ENCODE measurements around the gene OR2V1. TPM values are rescaled to one million over a fixed set of nuclear protein-coding genes. Genes with fewer than 3 reads are reported as not detected.

The OR2V1 gene
- total and polyA plus RNA-seq, 2 of the 13 experiments (the other 11 are each of a cell fraction or from before 2014, with no cell fraction given) = not detected

- TF ChIP-seq, protein P1, sequence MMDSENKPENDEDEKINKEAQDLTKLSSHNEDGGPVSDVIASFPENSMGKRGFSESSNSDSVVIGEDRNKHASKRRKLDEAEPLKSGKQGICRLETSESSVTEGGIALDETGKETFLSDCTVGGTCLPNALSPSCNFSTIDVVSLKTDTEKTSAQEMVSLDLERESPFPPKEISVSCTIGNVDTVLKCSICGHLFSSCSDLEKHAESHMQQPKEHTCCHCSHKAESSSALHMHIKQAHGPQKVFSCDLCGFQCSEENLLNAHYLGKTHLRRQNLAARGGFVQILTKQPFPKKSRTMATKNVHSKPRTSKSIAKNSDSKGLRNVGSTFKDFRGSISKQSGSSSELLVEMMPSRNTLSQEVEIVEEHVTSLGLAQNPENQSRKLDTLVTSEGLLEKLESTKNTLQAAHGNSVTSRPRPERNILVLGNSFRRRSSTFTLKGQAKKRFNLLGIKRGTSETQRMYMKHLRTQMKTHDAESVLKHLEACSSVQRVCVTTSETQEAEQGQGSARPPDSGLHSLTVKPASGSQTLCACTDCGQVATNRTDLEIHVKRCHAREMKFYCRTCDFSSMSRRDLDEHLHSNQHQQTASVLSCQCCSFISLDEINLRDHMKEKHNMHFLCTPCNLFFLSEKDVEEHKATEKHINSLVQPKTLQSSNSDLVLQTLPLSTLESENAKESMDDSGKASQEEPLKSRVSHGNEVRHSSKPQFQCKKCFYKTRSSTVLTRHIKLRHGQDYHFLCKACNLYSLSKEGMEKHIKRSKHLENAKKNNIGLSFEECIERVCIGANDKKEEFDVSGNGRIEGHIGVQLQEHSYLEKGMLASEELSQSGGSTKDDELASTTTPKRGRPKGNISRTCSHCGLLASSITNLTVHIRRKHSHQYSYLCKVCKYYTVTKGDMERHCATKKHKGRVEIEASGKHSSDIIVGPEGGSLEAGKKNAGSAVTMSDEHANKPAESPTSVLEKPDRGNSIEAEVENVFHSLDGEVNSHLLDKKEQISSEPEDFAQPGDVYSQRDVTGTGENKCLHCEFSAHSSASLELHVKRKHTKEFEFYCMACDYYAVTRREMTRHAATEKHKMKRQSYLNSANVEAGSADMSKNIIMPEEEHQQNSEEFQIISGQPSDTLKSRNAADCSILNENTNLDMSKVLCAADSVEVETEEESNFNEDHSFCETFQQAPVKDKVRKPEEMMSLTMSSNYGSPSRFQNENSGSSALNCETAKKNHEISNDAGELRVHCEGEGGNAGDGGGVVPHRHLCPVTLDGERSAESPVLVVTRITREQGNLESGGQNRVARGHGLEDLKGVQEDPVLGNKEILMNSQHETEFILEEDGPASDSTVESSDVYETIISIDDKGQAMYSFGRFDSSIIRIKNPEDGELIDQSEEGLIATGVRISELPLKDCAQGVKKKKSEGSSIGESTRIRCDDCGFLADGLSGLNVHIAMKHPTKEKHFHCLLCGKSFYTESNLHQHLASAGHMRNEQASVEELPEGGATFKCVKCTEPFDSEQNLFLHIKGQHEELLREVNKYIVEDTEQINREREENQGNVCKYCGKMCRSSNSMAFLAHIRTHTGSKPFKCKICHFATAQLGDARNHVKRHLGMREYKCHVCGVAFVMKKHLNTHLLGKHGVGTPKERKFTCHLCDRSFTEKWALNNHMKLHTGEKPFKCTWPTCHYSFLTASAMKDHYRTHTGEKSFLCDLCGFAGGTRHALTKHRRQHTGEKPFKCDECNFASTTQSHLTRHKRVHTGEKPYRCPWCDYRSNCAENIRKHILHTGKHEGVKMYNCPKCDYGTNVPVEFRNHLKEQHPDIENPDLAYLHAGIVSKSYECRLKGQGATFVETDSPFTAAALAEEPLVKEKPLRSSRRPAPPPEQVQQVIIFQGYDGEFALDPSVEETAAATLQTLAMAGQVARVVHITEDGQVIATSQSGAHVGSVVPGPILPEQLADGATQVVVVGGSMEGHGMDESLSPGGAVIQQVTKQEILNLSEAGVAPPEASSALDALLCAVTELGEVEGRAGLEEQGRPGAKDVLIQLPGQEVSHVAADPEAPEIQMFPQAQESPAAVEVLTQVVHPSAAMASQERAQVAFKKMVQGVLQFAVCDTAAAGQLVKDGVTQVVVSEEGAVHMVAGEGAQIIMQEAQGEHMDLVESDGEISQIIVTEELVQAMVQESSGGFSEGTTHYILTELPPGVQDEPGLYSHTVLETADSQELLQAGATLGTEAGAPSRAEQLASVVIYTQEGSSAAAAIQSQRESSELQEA (CRISPR knock-in tag; IDR thresholded peaks at IDR 0.05; ENCODE audit: not compliant biosample characterization) = no peak
- TF ChIP-seq HNRNPUL1 (IDR thresholded peaks at IDR 0.05; ENCODE audit: low read depth, low read length) = no peak
- no peak for TF ChIP-seq ARNT (IDR thresholded peaks at IDR 0.05)
These were observed 40.8 kb upstream of the OR2V1 start (continued) for GRCh38 chr5:181171782-181172181.

GRCh38 chr5:181170996-181171395, 40.0 kb upstream of the OR2V1 start:
- ChIA-PET POLR2A (interaction anchor here (1.0 to 1.2 kb wide), 2 partner anchors 13 to 53 kb away, joined by 3 to 4 read pairs; no protein-coding TSS in a partner anchor), CTCF (ENCODE audit: low intra/inter-chr PET ratio, low total read pairs) (no interaction called here)
- ATAC-seq (no peak), DNase-seq (ENCODE audit: low spot score) (no peak), FAIRE-seq (no peak)
- Histone ChIP-seq H3K4me2 (ENCODE audit: low read depth, low read length) (peak overlapping the region; percentile 96), H3K27me3 (ENCODE audit: control insufficient read depth in 1 of 2, insufficient read depth in 2 of 2, low read length in 2 of 2) (peaks cover 0 to 12% of the 10 kb centered on the region in 2 experiments; a peak in 1 of 5 replicates), H3K4me3 (replicated peaks in 1 of 3; ENCODE audit: insufficient read depth in 1 of 3, low read depth in 2 of 3, low read length in 3 of 3) (peak overlapping the region in 1 of 3 experiments; percentile 9; a peak in 1 of 6 replicates), H3K27ac (ENCODE audit: extremely low read length, insufficient read depth, low read length) (no peak overlapping the region), H3K79me2 (ENCODE audit: insufficient read depth, low read length) (no peaks in the 10 kb centered on the region), H3K9me3 (ENCODE audit: low read length) (no peaks in the 10 kb centered on the region), H3K4me1 (ENCODE audit: insufficient read depth, low read length) (peaks cover 50% of the 10 kb centered on the region), H2AFZ (ENCODE audit: low read length) (no peak overlapping the region), H3K9ac (ENCODE audit: insufficient read depth, low read depth, low read length) (no peak overlapping the region), H4K20me1 (ENCODE audit: insufficient read depth, low read length) (no peaks in the 10 kb centered on the region), H3K36me3 (replicated peaks in 1 of 2; ENCODE audit: control insufficient read depth in 1 of 2, insufficient read depth in 2 of 2, low read length in 2 of 2) (no peaks in the 10 kb centered on the region)
- BruUV-seq (replicated peaks) = no TSS peak
- in situ Hi-C loops (cut with HindIII; ENCODE audit: extremely low pct_ligation_motif_present, low pct_unique_long_range_greater_than_20kb) (no loop called here), intact Hi-C loops (cut with micrococcal nuclease; ENCODE audit: unreplicated experiment) (no loop called here)
- 41% methylated on average over 6 of the region's 6 CpGs for whole genome bisulfite sequencing (ENCODE audit: low lambda C conversion rate)
- TF ChIP-seq ZNF841 (CRISPR knock-in tag; IDR thresholded peaks at IDR 0.05; ENCODE audit: borderline replicate concordance) = no peak
- no peak for TF ChIP-seq SMARCC2 (IDR thresholded peaks at IDR 0.05)
- TF ChIP-seq, protein P2, sequence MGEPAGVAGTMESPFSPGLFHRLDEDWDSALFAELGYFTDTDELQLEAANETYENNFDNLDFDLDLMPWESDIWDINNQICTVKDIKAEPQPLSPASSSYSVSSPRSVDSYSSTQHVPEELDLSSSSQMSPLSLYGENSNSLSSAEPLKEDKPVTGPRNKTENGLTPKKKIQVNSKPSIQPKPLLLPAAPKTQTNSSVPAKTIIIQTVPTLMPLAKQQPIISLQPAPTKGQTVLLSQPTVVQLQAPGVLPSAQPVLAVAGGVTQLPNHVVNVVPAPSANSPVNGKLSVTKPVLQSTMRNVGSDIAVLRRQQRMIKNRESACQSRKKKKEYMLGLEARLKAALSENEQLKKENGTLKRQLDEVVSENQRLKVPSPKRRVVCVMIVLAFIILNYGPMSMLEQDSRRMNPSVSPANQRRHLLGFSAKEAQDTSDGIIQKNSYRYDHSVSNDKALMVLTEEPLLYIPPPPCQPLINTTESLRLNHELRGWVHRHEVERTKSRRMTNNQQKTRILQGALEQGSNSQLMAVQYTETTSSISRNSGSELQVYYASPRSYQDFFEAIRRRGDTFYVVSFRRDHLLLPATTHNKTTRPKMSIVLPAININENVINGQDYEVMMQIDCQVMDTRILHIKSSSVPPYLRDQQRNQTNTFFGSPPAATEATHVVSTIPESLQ (CRISPR knock-in tag; conservative IDR thresholded peaks at IDR 0.05) = no peak
